ENCODE measurements around the gene INTS2. TPM values are rescaled to one million over a fixed set of nuclear protein-coding genes. Genes with fewer than 3 reads are reported as not detected.

Gene INTS2
- total RNA-seq, 1 donor = 12.4 TPM

- no peak overlapping the region for H3K4me3 ChIP-seq (ENCODE audit: low read length)
- no peaks in the 10 kb centered on the region for H3K9me3 ChIP-seq (ENCODE audit: low read depth, low read length)
- H3K4me1 ChIP-seq (ENCODE audit: insufficient read depth, low read length) = no peaks in the 10 kb centered on the region
- no peaks in the 10 kb centered on the region for H3K27me3 ChIP-seq (ENCODE audit: insufficient read depth, low read length)
Observed at GRCh38 chr17:61847659-61848058, 80.1 kb downstream of the INTS2 start.

DNA sequence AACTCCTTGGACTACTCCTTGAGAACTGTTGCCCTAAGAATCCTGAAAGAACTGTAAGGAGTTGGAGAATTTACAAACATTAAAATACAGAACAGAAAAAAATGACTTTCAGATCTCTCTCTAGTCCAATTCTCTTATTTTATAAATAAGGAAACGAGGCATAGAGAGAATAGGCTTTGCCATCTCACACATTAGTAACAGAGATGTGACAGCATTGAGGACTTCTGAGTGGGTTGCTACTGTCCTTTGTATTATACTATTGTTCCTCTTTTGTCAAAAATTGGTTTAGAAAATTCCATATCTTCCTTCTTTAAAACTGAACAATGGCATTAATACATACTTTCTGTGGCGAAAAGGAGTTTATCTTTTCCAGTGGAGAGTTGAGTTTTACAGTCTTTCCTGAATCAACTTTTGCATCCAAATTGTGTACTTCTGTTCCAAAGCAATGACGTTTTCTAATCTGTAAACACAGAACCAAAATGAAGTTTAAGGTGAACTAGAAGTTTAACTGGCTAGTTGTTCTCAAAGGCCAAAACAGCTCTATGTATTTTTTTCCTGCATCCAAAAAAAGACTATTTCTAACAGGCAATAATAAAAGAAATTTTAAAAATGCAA, 80.9 kb downstream of the INTS2 start:
- Histone ChIP-seq H3K4me1 (ENCODE audit: insufficient read depth, low read length) (no peaks in the 10 kb centered on the region), H3K4me3 (ENCODE audit: low read length) (no peak overlapping the region)

DNA sequence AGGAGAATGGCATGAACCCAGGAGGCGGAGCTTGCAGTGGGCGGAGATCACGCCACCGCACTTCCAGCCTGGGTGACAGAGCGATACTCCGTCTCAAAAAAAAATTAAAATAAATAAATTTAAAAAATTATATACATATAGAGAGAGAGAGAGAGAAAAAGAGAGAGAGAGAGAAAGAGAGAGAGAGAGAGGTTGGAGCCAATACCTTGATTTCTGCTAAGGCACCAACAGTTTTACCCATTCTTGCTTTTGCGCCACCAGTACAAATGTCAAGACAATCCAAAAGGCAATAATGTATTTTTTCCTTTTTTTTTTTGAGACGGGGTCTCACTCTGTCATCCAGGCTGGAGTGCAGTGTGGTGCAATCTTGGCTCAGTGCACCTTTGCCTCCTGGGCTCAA, 81.7 kb downstream of the INTS2 start:
- Histone ChIP-seq H3K27me3 (ENCODE audit: insufficient read depth, low read length) (no peaks in the 10 kb centered on the region), H3K9me3 (ENCODE audit: low read depth, low read length) (no peaks in the 10 kb centered on the region), H3K4me3 (ENCODE audit: low read length) (no peak overlapping the region), H3K4me1 (ENCODE audit: insufficient read depth, low read length) (no peaks in the 10 kb centered on the region)

More for the DNA sequence above, 80.9 kb downstream of the INTS2 start:
- no peaks in the 10 kb centered on the region for H3K9me3 ChIP-seq (ENCODE audit: low read depth, low read length)
- no peaks in the 10 kb centered on the region for H3K27me3 ChIP-seq (ENCODE audit: insufficient read depth, low read length)

GRCh38 chr17:61843435-61843834, 84.3 kb downstream of the INTS2 start:
- Histone ChIP-seq H3K27me3 (ENCODE audit: insufficient read depth, low read length) (no peaks in the 10 kb centered on the region), H3K4me3 (ENCODE audit: low read length) (no peak overlapping the region), H3K4me1 (ENCODE audit: insufficient read depth, low read length) (no peaks in the 10 kb centered on the region), H3K9me3 (ENCODE audit: low read depth, low read length) (no peaks in the 10 kb centered on the region)

DNA sequence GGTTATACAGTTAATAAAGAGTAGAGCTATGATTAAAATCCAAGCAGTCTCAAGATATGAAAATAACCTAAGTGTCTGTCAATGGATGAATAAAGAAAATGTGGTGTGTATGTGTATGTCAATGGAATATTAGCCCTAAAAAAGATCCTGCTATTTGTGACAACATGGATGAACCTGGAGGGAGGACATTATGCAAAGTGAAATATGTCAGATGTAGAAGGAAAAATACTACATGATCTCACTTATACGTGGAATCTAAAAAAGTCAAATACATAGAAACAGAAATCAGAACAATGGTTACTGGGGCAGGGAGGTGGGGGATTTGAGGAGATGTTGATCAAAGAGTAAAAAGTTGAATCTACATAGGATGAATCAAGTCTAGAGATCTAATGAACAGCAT, 84.9 kb downstream of the INTS2 start:
- H3K9me3 ChIP-seq (ENCODE audit: low read depth, low read length) = no peaks in the 10 kb centered on the region
- no peaks in the 10 kb centered on the region for H3K27me3 ChIP-seq (ENCODE audit: insufficient read depth, low read length)
- H3K4me3 ChIP-seq (ENCODE audit: low read length) = no peak overlapping the region
- H3K4me1 ChIP-seq (ENCODE audit: insufficient read depth, low read length) = no peaks in the 10 kb centered on the region

DNA sequence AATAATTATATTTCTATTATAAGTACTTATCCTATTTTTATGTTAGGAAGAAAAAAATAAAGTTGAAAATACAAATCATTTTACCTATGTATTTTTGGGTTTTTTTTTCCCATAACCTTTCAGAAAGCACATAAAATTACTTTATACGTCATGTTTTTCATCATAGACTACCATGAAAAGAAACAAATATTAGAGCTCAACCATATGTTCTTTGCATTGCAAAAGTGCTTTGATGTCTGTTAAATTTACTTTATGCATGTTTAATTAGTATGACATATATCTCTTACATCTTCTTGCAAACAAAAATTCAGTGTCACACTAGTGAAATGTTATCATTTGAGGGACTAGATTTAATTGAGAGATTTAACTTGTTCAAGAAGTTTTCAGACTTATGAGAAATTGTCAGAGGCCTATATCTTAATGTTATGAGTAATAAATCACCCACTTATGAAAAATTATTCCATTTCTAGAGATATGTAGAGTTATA, 88.4 kb downstream of the INTS2 start:
- Histone ChIP-seq H3K9me3 (ENCODE audit: low read depth, low read length) (no peaks in the 10 kb centered on the region), H3K27me3 (ENCODE audit: insufficient read depth, low read length) (no peaks in the 10 kb centered on the region), H3K4me3 (ENCODE audit: low read length) (no peak overlapping the region), H3K4me1 (ENCODE audit: insufficient read depth, low read length) (no peaks in the 10 kb centered on the region)

GRCh38 chr17:61837175-61838051, 90.4 kb downstream of the INTS2 start:
- Histone ChIP-seq H3K27me3 (ENCODE audit: insufficient read depth, low read length) (no peaks in the 10 kb centered on the region), H3K9me3 (ENCODE audit: low read depth, low read length) (no peaks in the 10 kb centered on the region), H3K4me1 (ENCODE audit: insufficient read depth, low read length) (no peaks in the 10 kb centered on the region), H3K4me3 (ENCODE audit: low read length) (no peak overlapping the region)

GRCh38 chr17:61836266-61837174, 91.3 kb downstream of the INTS2 start:
- no peak overlapping the region for H3K4me3 ChIP-seq (ENCODE audit: low read length)
- H3K9me3 ChIP-seq (ENCODE audit: low read depth, low read length) = no peaks in the 10 kb centered on the region
- no peaks in the 10 kb centered on the region for H3K27me3 ChIP-seq (ENCODE audit: insufficient read depth, low read length)
- H3K4me1 ChIP-seq (ENCODE audit: insufficient read depth, low read length) = no peaks in the 10 kb centered on the region

DNA sequence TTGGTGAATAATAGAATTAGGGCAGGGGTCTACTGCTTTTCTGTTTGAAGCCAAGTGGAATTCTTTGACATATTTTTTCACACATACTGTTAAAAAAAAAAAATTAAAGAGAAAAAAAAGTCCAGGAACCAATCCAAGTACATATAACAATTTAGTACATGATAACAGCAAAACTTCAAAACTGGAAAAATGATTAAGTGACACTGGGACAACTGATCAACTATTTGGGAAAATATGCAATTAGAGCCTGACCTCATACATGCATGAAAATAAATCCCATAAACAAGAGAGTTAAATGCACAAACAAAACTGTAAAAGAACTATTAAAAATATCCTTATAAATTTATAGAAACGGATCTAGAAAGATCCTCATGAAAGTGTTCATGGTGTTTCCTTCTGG, 92.2 kb downstream of the INTS2 start:
- no peaks in the 10 kb centered on the region for H3K9me3 ChIP-seq (ENCODE audit: low read depth, low read length)
- H3K4me3 ChIP-seq (ENCODE audit: low read length) = no peak overlapping the region
- no peaks in the 10 kb centered on the region for H3K4me1 ChIP-seq (ENCODE audit: insufficient read depth, low read length)
- H3K27me3 ChIP-seq (ENCODE audit: insufficient read depth, low read length) = no peaks in the 10 kb centered on the region

DNA sequence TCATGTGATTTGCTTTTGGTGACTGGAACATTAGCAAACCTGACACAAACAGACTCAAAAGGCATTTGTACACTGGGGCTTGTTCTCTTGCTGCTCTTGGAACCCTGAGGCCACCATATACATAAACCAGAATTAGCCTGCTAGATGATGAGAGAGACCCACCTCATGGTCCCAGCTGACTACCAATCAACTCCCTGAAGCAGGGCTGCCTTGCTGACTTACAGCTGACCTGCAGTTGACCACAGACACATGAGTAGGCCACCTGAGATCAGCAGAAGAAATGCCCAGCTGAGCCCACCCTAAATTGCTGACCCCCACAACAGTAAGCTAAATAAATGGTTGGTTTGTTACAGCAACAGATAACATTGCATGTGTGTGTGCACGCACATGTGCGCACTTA, 93.2 kb downstream of the INTS2 start:
- Histone ChIP-seq H3K4me3 (ENCODE audit: low read length) (no peak overlapping the region), H3K4me1 (ENCODE audit: insufficient read depth, low read length) (no peaks in the 10 kb centered on the region), H3K9me3 (ENCODE audit: low read depth, low read length) (no peaks in the 10 kb centered on the region), H3K27me3 (ENCODE audit: insufficient read depth, low read length) (no peaks in the 10 kb centered on the region)

DNA sequence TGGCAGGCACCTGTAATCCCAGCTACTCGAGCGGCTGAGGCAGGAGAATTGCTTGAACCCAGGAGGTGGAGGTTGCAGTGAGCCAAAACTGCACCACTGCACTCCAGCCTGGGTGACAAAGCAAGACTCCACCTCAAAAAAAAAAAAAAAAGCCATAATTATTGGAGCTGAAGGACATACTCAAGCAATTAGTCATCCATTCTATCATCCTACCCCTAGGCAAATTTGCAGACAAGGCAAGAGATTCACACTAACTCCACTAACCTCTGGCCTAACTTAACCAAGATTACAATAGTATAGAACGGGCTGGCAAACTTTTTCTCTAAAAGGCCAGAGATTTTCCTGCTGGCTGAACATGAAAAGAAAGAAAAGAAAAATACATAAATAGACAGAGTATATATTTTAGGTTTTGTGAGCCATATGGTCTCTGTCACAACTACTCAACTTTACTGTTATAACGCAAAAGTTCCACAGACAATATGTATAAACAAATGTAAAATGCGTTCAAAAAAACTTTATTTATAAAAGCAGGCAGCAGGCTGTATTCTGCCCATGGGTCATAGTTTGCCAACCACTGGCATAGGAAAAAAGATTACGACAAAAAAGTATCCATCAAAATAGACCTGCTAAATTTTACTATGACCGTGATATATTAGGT, 94.1 kb downstream of the INTS2 start:
- Histone ChIP-seq H3K9me3 (ENCODE audit: low read depth, low read length) (no peaks in the 10 kb centered on the region), H3K4me1 (ENCODE audit: insufficient read depth, low read length) (no peaks in the 10 kb centered on the region), H3K27me3 (ENCODE audit: insufficient read depth, low read length) (no peaks in the 10 kb centered on the region), H3K4me3 (ENCODE audit: low read length) (no peak overlapping the region)

- Histone ChIP-seq H3K9me3 (ENCODE audit: low read depth, low read length) (no peaks in the 10 kb centered on the region), H3K27me3 (ENCODE audit: insufficient read depth, low read length) (no peaks in the 10 kb centered on the region), H3K4me3 (ENCODE audit: low read length) (no peak overlapping the region), H3K4me1 (ENCODE audit: insufficient read depth, low read length) (no peaks in the 10 kb centered on the region)
Observed at GRCh38 chr17:61832463-61832862, 95.3 kb downstream of the INTS2 start.

DNA sequence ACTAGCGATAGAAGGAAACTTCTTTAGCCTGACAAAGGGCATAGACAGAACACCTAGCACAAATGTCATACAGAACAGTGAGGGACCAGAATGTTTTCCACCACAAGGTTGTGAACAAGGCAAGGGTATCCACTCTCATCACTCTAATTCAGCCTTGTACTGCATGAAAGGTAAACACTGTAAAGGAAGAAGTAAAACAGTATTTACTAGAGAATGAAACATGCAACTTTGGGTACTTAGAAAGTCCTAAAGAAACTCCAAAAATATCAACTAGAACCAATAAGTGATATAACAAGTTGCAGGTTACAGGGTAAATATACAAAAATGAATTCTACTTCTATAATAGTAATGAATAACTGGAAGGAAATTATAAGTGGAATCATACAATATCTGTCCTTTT, 96.7 kb downstream of the INTS2 start:
- H3K9me3 ChIP-seq (ENCODE audit: low read depth, low read length) = no peaks in the 10 kb centered on the region
- H3K27me3 ChIP-seq (ENCODE audit: insufficient read depth, low read length) = no peaks in the 10 kb centered on the region
- H3K4me1 ChIP-seq (ENCODE audit: insufficient read depth, low read length) = no peaks in the 10 kb centered on the region
- H3K4me3 ChIP-seq (ENCODE audit: low read length) = no peak overlapping the region

DNA sequence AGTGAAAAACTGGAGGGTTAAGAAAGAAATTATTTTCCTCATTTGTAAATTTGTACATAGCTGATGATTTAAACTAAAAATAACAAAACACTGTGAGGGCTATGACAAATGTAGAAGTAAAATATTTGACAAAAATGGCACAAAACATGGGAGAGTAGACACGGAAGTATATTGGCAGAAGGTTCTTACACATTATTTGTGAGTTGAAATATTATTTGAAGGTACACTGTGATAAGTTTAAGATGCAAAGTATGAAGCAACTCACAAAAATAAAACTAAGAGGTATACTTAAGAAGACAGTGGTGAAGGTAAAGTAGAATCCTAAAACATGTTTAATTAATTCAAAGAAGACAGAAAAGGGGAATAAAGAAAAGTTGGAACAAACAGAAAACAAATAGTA, 99.1 kb downstream of the INTS2 start:
- Histone ChIP-seq H3K4me3 (ENCODE audit: low read length) (no peak overlapping the region), H3K9me3 (ENCODE audit: low read depth, low read length) (no peaks in the 10 kb centered on the region), H3K4me1 (ENCODE audit: insufficient read depth, low read length) (no peaks in the 10 kb centered on the region), H3K27me3 (ENCODE audit: insufficient read depth, low read length) (no peaks in the 10 kb centered on the region)

All from mononuclear cell (primary cell).